ENCODE measurements around the gene NTSR1.
A peak's percentile ranks its signal among the peaks of the same experiment; 100 is the strongest.

NTSR1 gene

GRCh38 chr20:62708591-62709536 lies at the start of gene NTSR1:
Gene NTSR1, plus strand, starts transcription at chr20:62708836. Its CDS starts 372 bp downstream, at chr20:62709208.
- no peak for DNase-seq

DNA sequence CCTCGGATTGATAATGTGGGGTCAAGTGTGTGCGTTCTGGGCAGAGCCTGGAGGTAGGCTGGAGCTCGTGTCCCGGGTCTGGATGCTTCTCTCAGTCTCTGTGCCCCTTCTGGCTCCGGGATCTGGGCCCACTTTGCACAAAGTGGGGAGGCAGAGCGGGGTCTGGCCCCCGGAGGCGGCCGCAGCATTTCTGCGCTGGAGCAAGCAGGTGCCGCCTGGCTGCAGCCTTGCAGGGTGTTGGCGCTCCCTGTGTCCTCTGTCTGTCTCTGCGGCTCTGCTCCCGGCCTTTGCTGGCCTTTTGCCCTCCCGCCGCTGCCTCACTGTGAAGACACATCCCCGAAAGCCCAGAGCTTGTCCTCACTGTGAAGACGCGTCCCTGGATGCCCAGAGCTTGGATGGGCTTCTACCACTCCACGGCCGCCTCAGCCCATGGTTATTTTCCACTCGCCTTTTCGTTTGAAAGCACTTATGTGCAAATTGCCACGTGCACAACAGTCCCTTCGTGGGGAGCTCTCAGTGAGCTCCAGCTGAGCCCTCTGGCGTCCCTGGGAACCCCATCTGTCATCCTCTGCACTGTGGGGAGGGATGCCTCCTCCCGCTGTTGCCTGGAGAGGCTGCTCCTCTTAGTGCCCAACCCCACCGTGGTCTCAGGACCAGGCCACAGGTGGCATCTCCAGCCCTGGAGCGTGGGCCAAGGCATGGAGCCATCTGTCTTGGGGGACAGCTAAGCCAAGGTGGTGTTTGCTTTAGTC lies 49.0 kb upstream of the NTSR1 start:
- DNase-seq: no peak

DNA sequence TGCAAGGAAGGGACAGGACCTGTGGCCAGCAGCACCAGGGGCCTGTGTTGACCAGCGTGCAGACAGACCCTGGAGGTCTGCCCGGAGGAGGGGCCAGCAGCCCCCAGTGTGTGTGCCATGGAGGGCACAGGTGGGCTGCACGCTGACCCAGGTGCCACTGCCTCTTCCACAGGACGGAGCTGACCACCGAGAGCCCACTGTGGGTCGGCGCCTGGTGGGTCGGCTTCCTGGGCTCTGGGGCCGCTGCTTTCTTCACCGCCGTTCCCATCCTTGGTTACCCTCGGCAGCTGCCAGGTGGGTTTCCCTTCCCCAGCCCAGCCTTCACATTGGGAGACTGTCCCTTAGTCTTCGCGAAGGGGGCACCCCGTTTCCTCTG lies 48.4 kb upstream of the NTSR1 start:
- DNase-seq: no peak

- no peak for DNase-seq
These were observed 47.9 kb upstream of the NTSR1 start for GRCh38 chr20:62660768-62661167.

DNA sequence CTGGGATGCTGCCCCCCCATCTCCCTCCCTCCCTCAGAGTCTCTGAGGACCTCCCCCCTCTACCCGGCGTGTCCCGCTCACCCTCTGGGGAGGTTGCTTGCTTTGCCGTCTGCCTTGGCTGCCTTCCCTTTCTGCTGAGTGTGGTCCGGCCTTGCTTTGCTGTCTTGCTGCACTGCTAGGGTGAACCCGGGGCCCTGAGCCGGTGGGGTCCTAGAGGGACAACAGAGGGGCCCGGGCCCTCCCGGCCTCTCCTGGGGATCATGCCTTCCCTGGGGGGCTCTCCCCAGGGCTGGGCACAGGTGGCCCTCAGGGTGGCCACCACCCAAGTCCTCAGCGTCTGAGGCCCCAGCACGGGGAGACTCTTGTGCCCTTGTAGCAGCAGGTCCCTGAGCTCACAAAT lies 47.0 kb upstream of the NTSR1 start:
- no peak for DNase-seq

DNA sequence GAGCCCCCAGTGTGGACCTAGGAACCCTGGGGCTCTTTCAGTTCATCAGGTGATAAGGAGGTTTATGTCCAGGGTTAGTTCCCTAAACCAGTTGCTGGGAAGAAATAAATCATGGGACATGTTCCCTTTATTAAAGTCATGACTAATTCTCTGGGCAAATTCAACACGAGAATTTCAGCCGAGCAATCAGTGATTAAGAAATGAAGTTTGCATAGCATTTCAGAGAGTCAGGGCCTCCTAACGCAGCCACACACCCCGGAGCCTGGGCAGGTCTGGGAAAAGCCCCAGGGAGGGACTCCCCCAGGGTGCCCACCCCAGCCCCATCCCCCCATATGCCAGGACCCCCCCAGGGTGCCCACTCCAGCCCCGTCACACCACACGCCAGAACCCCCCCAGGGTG lies 46.2 kb upstream of the NTSR1 start:
- DNase-seq: no peak

- no peak for DNase-seq
These were observed 45.3 kb upstream of the NTSR1 start for GRCh38 chr20:62663145-62664018.

DNA sequence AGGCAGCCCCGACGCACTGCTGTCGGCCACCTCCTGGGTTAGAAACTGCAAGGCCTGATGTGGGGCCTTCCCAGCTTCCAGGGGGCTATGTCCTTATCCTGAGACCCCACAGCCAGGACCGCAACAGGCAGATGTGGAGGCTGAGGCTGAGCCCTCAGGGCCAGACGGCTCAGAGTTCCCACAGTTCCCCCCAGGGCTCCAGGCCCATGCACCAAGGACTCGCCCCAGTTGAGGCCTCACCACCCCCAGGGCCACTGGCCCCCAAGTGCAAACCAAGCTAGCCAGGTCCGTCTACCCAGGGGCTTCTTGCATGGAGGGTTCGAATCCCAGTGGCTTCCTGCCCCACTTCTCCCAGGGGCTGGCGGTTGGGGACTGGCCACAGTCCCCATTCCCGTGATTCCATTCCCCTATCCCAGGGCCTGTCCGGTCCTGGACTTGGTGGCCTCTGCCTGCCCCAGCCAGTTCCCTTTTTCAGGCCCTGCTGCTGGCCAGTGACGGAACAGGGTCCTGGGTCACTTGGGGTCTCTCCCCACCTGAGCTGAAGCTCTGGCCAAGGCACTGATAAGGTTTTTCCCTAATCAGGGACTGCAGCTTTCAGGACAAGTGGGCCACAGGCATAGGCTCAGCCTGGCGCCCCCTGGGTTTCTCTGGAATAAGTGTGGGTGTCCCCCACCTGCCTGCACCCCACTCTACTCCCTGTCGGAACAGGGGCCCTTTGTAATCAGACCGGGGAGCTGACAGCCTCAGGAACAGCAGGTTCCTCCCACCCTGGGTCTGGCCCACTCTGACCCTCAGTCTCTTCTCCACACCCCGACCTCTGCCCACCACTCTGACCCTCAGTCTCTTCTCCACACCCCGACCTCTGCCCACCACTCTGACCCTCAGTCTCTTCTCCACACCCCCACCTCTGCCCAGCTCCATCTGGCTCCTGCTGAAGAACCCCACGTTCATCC lies 44.3 kb upstream of the NTSR1 start:
- no peak for DNase-seq

DNA sequence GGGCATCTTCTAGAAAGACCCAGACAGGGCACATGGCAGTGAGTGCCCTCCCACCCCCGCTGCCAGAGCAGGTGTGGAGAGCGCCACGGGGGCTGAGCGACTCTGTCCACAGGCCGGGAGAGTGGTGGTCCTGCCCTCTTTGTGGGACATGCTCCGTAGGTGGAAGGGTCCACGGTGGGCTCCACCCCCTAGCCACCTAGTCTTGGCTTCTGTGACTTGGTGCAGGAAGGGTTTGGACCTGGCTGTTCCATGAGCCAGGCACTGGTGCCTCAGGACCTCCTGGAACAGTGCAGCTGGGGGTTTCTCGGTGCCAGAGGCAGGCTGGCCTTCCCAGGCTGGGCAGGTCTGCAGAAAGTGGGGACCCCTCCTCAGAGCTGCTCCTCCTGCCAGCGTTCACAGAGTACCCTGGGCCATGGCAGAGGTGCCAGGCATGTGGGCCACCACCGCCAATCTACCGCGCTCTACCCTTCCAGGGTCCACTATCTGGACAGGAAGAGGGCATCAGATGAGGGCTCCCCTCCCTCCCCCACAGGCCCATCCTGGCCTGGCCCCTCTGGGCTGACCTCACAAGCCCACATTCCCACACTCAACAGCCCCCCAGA lies 43.4 kb upstream of the NTSR1 start:
- no peak for DNase-seq

GRCh38 chr20:62665826-62666735 lies 42.6 kb upstream of the NTSR1 start:
- no peak for DNase-seq

GRCh38 chr20:62666736-62667529 lies 41.7 kb upstream of the NTSR1 start:
- peak in 1 of 2 experiments; percentile 33 for DNase-seq

- no peak for DNase-seq
These were observed 40.9 kb upstream of the NTSR1 start for GRCh38 chr20:62667530-62668440.

- DNase-seq: peak; percentile 83 to 88
These were observed 40.1 kb upstream of the NTSR1 start for GRCh38 chr20:62668441-62669027.

DNA sequence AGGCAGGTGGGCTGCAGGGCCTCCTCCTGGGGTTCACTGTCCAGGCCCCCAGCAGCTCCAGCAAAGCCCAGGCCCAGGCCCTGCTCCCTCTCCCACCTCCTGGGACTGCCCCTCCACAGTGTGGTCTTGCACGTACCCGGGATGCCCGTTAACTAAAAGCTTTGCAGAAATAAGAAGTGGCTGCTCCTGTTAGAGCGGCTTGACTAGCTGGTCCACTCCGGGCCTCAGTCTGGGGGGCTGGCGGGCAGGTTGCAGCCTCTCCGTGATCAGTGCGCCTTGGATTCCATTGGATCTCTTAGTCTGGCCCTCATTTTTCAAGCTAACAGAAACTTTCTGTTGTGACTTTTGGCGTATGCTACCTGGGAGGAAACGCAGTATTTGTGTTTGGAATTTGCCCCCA lies 39.4 kb upstream of the NTSR1 start:
- DNase-seq: no peak

- DNase-seq: no peak
These were observed 38.5 kb upstream of the NTSR1 start for GRCh38 chr20:62670156-62670555.

DNA sequence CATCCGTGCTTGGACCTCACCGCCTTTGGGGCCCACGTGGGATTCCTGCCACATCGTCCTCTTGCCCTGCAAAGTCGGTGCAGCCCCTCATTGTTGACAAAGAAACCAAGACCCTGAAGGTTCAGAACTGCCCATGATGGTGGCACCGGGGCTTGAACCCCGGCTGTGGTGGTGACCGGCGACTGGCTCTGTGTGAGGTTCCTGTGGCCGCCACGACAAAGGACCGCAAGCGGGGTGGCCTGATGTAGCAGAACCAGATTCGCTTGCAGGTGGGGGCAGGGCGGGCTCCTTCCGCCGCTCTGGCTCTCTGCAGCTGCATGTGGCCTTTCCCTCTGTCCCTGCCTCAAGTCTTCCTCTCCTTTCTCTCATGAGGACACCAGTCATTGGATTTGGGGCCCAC lies 37.6 kb upstream of the NTSR1 start:
- no peak for DNase-seq

DNA sequence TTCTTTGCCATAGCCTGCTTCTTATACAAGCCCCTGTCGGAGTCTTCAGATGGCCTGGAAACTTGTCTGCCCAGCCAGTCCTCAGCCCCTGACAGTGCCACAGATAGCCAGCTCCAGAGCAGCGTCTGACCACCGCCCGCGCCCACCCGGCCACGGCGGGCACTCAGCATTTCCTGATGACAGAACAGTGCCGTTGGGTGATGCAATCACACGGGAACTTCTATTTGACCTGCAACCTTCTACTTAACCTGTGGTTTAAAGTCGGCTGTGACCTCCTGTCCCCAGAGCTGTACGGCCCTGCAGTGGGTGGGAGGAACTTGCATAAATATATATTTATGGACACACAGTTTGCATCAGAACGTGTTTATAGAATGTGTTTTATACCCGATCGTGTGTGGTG lies 36.9 kb upstream of the NTSR1 start:
- DNase-seq: no peak

DNA sequence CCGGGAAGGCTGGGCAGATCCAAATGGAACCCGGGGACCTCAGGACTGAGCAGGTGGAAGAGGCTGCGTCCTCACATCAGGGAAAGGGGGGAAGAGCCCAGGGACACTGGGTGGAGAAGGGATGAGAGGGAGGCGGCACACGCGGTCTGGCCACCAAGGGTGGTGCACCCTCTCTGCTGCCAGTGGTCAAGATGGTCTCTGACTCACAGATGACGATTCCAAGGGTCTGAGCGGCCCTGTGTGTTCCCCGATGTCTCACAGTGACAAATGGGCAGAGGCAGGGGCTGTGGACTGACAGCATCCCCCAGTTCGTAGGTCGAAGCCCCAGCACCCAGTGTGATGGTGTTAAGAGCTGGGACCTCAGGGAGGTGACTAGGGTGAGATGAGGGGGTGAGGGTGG lies 34.3 kb upstream of the NTSR1 start:
- no peak for DNase-seq

Measured in SHP77 (cell line).